Endothelial cell (in vitro differentiated cells): ENCODE data around the gene TAF6. TPM values are rescaled to one million over a fixed set of nuclear protein-coding genes. Genes with fewer than 3 reads are reported as not detected.
A peak's percentile ranks its signal among the peaks of the same experiment; 100 is the strongest.
"Not testable (repeated sequence)": the region's sequence is repeated elsewhere in the genome, so short reads cannot be mapped to it uniquely, and the experiment has no call there.

ENCODE experiments used
- DNase-seq: peaks from one replicate; pipeline ENCODE4 v3.0.0; 2021; ENCODE audit warnings: low spot score
- H3K27ac Mint-ChIP-seq: one replicate; pipeline ENCODE4 v1.8.0; 2021; ENCODE audit warnings: mixed read lengths, inconsistent platforms; ENCODE audit not compliant: unreplicated experiment
- H3K27me3 Mint-ChIP-seq: one replicate; pipeline ENCODE4 v1.8.0; 2021; ENCODE audit warnings: mild to moderate bottlenecking, moderate library complexity, mixed read lengths, inconsistent platforms; ENCODE audit not compliant: unreplicated experiment
- H3K36me3 Mint-ChIP-seq: one replicate; pipeline ENCODE4 v1.8.0; 2021; ENCODE audit warnings: mild to moderate bottlenecking, low read depth, mixed read lengths, inconsistent platforms; ENCODE audit not compliant: unreplicated experiment
- H3K4me1 Mint-ChIP-seq: one replicate; pipeline ENCODE4 v1.8.0; 2021; ENCODE audit warnings: mild to moderate bottlenecking, mixed read lengths, inconsistent platforms; ENCODE audit not compliant: unreplicated experiment
- H3K4me3 Mint-ChIP-seq: one replicate; pipeline ENCODE4 v1.8.0; 2021; ENCODE audit warnings: mild to moderate bottlenecking, mixed read lengths, inconsistent platforms; ENCODE audit not compliant: unreplicated experiment
- H3K9me3 Mint-ChIP-seq: one replicate; pipeline ENCODE4 v1.8.0; 2021; ENCODE audit warnings: mixed read lengths, inconsistent platforms; ENCODE audit not compliant: unreplicated experiment
- total RNA-seq: library from RNA; stranded (reverse); fragmentation: NEBNext Ultra II Directional; extraction: Animal tissue kit (Norgen Biotek cat#: 25700); gene quantifications from one replicate; pipeline ENCODE4 v1.2.1, GENCODE V29; 2021; ENCODE audit not compliant: unreplicated experiment
- TF ChIP-seq, protein P1 (sequence below): fragments of 200-600 bp; sonication (generic); IDR thresholded peaks from one replicate; pipeline ENCODE4 v1.5.0; 2021; ENCODE audit warnings: antibody characterized with exemption; ENCODE audit not compliant: unreplicated experiment

TAF6 gene
- total RNA-seq, 1 donor from 2014 or later, result 71.8 TPM

DNA sequence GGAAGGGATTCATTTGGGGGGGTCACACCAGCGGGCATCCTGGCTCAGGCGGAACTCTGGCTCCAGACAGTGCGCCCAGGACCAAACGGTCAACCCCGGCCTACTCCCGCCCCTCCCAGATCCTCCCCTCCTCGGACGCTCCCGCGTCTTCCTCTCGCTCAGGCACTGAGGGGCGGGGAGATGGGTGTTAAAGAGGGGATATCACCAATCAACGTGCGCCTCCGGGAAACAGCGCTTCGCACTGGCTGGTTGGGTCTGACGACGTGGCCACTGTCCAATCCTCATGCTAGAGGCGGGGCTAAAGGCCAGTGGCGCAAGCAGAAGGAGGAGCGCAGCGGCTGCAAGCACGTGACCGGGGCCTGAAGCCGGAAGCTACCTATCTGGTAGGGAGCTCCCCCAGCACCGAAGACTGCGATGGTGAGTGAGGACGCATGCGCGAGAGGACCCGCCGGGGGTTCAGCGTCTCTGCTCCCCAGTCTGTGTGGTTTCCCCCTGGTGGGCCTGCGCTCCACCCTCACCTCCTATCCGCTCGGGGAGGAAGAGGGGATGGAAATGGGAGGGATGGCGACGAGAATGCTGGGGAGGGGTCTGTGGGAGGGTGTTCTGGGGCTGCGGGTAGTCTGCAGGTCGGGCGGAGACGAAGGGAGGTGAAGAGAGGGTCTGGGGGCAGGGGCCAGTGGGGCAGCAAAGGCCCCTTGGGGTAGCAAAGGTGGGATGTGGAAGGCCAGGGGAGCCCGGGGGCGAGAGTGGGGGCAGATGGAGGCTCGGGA lies 29.6 kb upstream of the TAF6 start, which contains the start of gene LAMTOR4:
TSS of gene LAMTOR4 (plus strand) at position 360 of the 770 bp plus-strand sequence. CDS start at position 415, 55 bp downstream.
- peak; percentile 92 for DNase-seq
- peaks cover 7% of the 10 kb centered on the region for H3K36me3 Mint-ChIP-seq
- no peaks in the 10 kb centered on the region for H3K9me3 Mint-ChIP-seq
- H3K4me1 Mint-ChIP-seq, result peaks cover 20% of the 10 kb centered on the region
- peaks cover 3% of the 10 kb centered on the region for H3K27me3 Mint-ChIP-seq
- peak within 1 kb of the TSS; percentile 97 for H3K4me3 Mint-ChIP-seq
- TF ChIP-seq, protein P1, sequence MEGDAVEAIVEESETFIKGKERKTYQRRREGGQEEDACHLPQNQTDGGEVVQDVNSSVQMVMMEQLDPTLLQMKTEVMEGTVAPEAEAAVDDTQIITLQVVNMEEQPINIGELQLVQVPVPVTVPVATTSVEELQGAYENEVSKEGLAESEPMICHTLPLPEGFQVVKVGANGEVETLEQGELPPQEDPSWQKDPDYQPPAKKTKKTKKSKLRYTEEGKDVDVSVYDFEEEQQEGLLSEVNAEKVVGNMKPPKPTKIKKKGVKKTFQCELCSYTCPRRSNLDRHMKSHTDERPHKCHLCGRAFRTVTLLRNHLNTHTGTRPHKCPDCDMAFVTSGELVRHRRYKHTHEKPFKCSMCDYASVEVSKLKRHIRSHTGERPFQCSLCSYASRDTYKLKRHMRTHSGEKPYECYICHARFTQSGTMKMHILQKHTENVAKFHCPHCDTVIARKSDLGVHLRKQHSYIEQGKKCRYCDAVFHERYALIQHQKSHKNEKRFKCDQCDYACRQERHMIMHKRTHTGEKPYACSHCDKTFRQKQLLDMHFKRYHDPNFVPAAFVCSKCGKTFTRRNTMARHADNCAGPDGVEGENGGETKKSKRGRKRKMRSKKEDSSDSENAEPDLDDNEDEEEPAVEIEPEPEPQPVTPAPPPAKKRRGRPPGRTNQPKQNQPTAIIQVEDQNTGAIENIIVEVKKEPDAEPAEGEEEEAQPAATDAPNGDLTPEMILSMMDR, result no peak
- peak within 1 kb of the TSS; percentile 76 for H3K27ac Mint-ChIP-seq

DNA sequence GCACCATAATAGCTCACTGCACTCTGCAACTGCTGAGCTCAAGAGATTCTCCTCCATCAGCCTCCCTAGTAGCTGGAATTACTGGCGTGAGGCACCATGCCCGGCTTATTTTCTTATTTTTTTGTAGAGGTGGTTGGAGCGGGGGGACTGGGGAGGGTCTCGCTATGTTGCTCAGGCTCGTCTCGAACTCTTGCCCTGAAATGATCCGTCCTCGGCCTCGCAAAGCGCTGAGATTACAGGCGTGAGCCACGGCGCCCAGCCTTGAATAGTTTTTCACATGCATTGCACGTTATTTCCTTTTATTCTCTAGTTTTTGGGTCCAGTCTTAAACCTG lies 29.0 kb upstream of the TAF6 start:
- no peaks in the 10 kb centered on the region for H3K9me3 Mint-ChIP-seq
- no peak for DNase-seq
- H3K27ac Mint-ChIP-seq, result peak overlapping the region; percentile 73
- peaks cover 7% of the 10 kb centered on the region for H3K36me3 Mint-ChIP-seq
- H3K4me3 Mint-ChIP-seq, result peak overlapping the region; percentile 97
- peaks cover 3% of the 10 kb centered on the region for H3K27me3 Mint-ChIP-seq
- TF ChIP-seq, protein P1, result no peak
- H3K4me1 Mint-ChIP-seq, result peaks cover 18% of the 10 kb centered on the region

DNA sequence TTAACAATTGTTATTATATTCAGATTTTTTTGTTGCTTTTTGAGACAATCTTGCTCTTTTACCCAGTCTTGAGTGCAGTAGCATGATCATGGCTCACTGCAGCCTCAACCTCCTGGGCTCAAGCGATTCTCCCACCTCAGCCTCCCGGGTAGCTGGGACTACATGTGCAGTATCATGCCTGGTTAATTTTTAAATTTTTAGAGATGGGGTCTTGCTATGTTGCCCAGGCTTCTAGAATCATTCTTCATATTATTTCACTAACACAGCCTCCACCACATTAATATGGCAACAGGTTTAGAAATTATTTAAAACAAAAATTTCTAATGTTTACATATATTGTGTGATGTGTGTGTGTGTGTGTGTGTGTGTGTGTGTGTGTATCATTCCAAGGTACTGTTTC lies 28.1 kb upstream of the TAF6 start:
- Mint-ChIP-seq H3K4me1 (peaks cover 11% of the 10 kb centered on the region), H3K27me3 (peaks cover 3% of the 10 kb centered on the region), H3K4me3 (no peak overlapping the region), H3K27ac (no peak overlapping the region), H3K36me3 (peaks cover 3% of the 10 kb centered on the region), H3K9me3 (no peaks in the 10 kb centered on the region)
- DNase-seq, result no peak
- TF ChIP-seq, protein P1, result no peak

DNA sequence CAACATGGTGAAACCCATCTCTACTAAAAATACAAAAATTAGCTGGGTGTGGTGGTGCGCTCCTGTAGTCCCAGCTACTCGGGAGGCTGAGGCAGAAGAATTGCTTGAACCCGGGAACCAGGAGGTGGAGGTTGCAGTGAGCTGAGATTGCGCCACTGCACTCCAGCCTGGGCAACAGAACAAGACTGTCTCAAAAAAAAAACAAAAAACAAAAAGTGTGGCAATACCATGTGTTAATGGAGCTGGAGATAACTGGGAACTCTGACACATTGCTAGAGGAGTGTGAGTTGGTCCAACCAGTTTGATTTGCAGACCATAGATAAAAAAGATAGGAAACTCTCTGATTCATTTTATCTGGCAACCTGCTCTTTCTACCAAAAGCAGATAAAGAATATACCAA lies 27.2 kb upstream of the TAF6 start:
- not testable (repeated sequence) for H3K36me3 Mint-ChIP-seq, H3K27me3 Mint-ChIP-seq, H3K9me3 Mint-ChIP-seq, DNase-seq, H3K4me1 Mint-ChIP-seq, H3K27ac Mint-ChIP-seq, H3K4me3 Mint-ChIP-seq

DNA sequence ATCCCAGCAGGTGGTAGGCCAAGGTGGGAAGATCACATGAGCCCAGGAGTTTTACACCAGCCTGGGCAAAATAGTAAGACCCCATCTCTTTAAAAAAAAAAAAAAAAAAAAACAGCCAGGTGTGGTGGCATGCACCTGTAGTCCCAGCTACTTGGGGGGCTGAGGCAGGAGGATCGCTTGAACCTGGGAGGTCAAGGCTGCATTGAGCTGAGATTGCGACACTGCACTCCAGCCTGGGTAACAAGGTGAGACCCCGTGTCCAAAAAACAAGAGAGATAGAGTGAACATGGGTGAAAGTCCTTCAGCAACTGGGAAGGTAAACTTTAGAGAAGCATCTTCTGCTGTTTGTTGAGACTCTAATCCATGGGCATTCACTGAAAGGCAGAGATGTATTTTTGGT lies 23.3 kb upstream of the TAF6 start:
- H3K27me3 Mint-ChIP-seq, result no peaks in the 10 kb centered on the region
- no peak overlapping the region for H3K27ac Mint-ChIP-seq

More for the DNA sequence above, 23.3 kb upstream of the TAF6 start:
- no peaks in the 10 kb centered on the region for H3K36me3 Mint-ChIP-seq
- no peak for DNase-seq
- TF ChIP-seq, protein P1, result no peak
- H3K4me3 Mint-ChIP-seq, result no peak overlapping the region
- H3K9me3 Mint-ChIP-seq, result no peaks in the 10 kb centered on the region
- H3K4me1 Mint-ChIP-seq, result no peaks in the 10 kb centered on the region
